Coronary artery (tissue), 2 donors: ENCODE data around the gene USP24.

ENCODE experiments used
- DNase-seq: peaks from one replicate; pipeline ENCODE4 v3.0.0-alpha.2; 2017; ENCODE audit warnings: low spot score
- H3K27ac ChIP-seq, 2 donors: fragments of 200-600 bp; sonication (generic); one replicate each; pipeline ENCODE4 v1.5.1; 2016 to 2019
- H3K4me3 ChIP-seq: fragments of 200-600 bp; sonication (generic); 2 replicates; pipeline ENCODE4 v1.5.1; 2016; ENCODE audit warnings: mild to moderate bottlenecking, moderate library complexity
- CTCF ChIP-seq: fragments of 200-600 bp; sonication (generic); IDR thresholded peaks from one replicate; pipeline ENCODE4 v1.5.1; 2019; ENCODE audit warnings: antibody characterized with exemption

USP24 gene

GRCh38 chr1:55021942-55022546, 193.1 kb downstream of the USP24 start:
- peak; percentile 75 for TF ChIP-seq CTCF
- no peak overlapping the region for H3K27ac ChIP-seq
- H3K4me3 ChIP-seq: no peak overlapping the region
- peak; percentile 80 for DNase-seq

DNA sequence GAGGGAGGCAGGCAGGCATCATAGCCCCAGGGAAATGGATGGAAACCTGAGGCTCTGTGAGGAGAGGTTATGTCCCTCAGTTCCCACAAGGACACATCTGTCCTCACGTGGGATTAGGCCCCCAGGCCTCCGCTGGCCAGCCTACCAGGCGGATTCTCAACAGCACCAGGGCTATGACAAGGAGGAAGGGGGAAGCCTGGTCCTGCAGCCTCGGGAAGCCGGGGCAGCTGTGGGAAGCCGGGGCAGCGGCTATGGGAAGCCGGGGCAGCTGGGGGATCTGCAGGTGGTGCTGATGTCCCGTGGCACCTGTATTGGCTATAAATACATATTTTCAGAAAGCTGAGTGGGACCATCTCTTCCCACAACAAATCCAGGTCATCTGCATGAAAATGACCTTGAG, 196.8 kb downstream of the USP24 start:
- no peak overlapping the region for H3K4me3 ChIP-seq
- no peak for TF ChIP-seq CTCF
- no peak overlapping the region for H3K27ac ChIP-seq
- DNase-seq: no peak
